K562 (cell line): ENCODE data around the gene RNLS. TPM values are rescaled to one million over a fixed set of nuclear protein-coding genes. Genes with fewer than 3 reads are reported as not detected.

Experiments
- ARHGAP35 ChIP-seq: fragments of 450-650 bp; IDR thresholded peaks from 2 replicates; pipeline ENCODE4 v1.6.1; 2018; ENCODE audit not compliant: partially characterized antibody
- CAMTA2 ChIP-seq: fragments of 250-450 bp; sonication (Bioruptor Pico); conservative IDR thresholded peaks from 2 replicates; pipeline ENCODE4 v1.5.1; 2022
- ERF ChIP-seq: fragments of 450-650 bp; formaldehyde crosslinking; IDR thresholded peaks from 2 replicates; pipeline ENCODE4 v1.4.0; 2020; ENCODE audit warnings: mild to moderate bottlenecking, mixed read lengths
- HMG20B ChIP-seq: fragments of 250-450 bp; sonication (Bioruptor Pico); IDR thresholded peaks from 2 replicates; pipeline ENCODE4 v1.5.0; 2021; ENCODE audit warnings: mild to moderate bottlenecking
- MGA ChIP-seq: fragments of 450-650 bp; IDR thresholded peaks from 2 replicates; pipeline ENCODE4 v1.6.1; 2016; ENCODE audit warnings: mild to moderate bottlenecking, moderate library complexity
- MTA3 ChIP-seq: fragments of 450-650 bp; formaldehyde crosslinking; IDR thresholded peaks from 2 replicates; pipeline ENCODE4 v1.6.1; 2017; ENCODE audit warnings: mild to moderate bottlenecking, borderline replicate concordance
- SMAD4 ChIP-seq: fragments of 250-450 bp; sonication (Bioruptor Pico); conservative IDR thresholded peaks from 2 replicates; pipeline ENCODE4 v1.8.0; 2021; ENCODE audit warnings: inconsistent platforms, mild to moderate bottlenecking, moderate library complexity
- SNIP1 ChIP-seq: fragments of 450-650 bp; IDR thresholded peaks from 2 replicates; pipeline ENCODE4 v1.7.1; 2017; ENCODE audit warnings: low read depth, mild to moderate bottlenecking
- USF1 ChIP-seq: sonication (generic); formaldehyde crosslinking; IDR thresholded peaks from 2 replicates; pipeline ENCODE4 v1.9.0; 2022; ENCODE audit warnings: mild to moderate bottlenecking, missing genetic modification reagents
- ZNF512 ChIP-seq: IDR thresholded peaks from 2 replicates; pipeline ENCODE4 v1.6.1; 2016; ENCODE audit warnings: missing genetic modification characterization, missing compliant biosample characterization
- polyA plus RNA-seq, 8 experiments: library from polyadenylated mRNA; depleted of rRNA in 4 of 8; stranded (reverse) in 5 of 8; unstranded in 3 of 8; fragments of >200 nt; fragmentation: Nextera tagmentation in 2 of 8; fragmentation: Illumina TruSeq in 1 of 8; extraction: Ambion mirVana in 2 of 8; extraction: Trizol in 1 of 8; gene quantifications; 2 replicates each; pipeline versions ENCODE4 v1.2.1 to v1.2.3, GENCODE V29; 2011 to 2014; ENCODE audit warnings: inconsistent platforms in 1 of 8, missing spikeins in 1 of 8
- total RNA-seq, 7 experiments: library from RNA; depleted of rRNA in 6 of 7; stranded (reverse); fragments of >200 nt in 6 of 7; fragmentation: Illumina TruSeq in 2 of 7; extraction: Trizol in 2 of 7; gene quantifications; 2 replicates each; pipeline versions ENCODE4 v1.2.1 to v1.2.3, GENCODE V29; 2011 to 2021; ENCODE audit warnings: low replicate concordance in 1 of 7

Gene RNLS
- total and polyA plus RNA-seq, 9 of the 15 experiments (the other 6 are each of a cell fraction or from before 2014, with no cell fraction given): 0.14 to 0.72 (median 0.41) TPM; not detected in 3

- TF ChIP-seq MGA (no peak), ARHGAP35 (no peak), SMAD4 (CRISPR knock-in tag) (no peak), ERF (CRISPR knock-in tag) (no peak), SNIP1 (no peak), ZNF512 (no peak), USF1 (CRISPR knock-in tag) (no peak), MTA3 (no peak), HMG20B (CRISPR knock-in tag) (no peak), CAMTA2 (no peak)
Observed at GRCh38 chr10:88337134-88337533, 246.0 kb downstream of the RNLS start (continued).
